Stomach (tissue), 9 donors: ENCODE results near the gene SH3RF3. TPM values are rescaled to one million over a fixed set of nuclear protein-coding genes. Genes with fewer than 3 reads are reported as not detected.

ENCODE experiments used
- DNase-seq, 2 donors: peaks; one replicate each; pipeline versions ENCODE4 v3.0.0 to v3.0.0-alpha.2; 2013 to 2019
- H3K27ac ChIP-seq, 5 donors: fragments of 200-600 bp in 4 of 5; sonication (generic) in 4 of 5; one replicate each; pipeline ENCODE4 v1.5.1; 2013 to 2019; ENCODE audit warnings: mild to moderate bottlenecking in 1 of 5, moderate library complexity in 1 of 5
- H3K27me3 ChIP-seq, 3 donors: fragments of 200-600 bp; sonication (generic); one replicate each; pipeline ENCODE4 v1.5.1; 2017 to 2019; ENCODE audit warnings: mixed run types in 1 of 3
- H3K36me3 ChIP-seq, 4 donors: fragments of 200-600 bp; sonication (generic); 1 replicate in 3 of 4; 2 replicates in 1 of 4; pipeline ENCODE4 v1.5.1; 2016 to 2019
- H3K4me1 ChIP-seq, 4 donors: fragments of 200-600 bp; sonication (generic); one replicate each; pipeline ENCODE4 v1.5.1; 2016 to 2019
- H3K4me3 ChIP-seq, 4 donors: fragments of 200-600 bp; sonication (generic) in 3 of 4; one replicate each; pipeline ENCODE4 v1.5.1; 2016 to 2019; ENCODE audit warnings: mild to moderate bottlenecking in 1 of 4
- H3K9me3 ChIP-seq, 4 donors: fragments of 200-600 bp; sonication (generic); one replicate each; pipeline ENCODE4 v1.5.1; 2016 to 2019
- CTCF ChIP-seq, 7 experiments: fragments of 450-650 bp in 4 of 7; fragments of 200-600 bp in 3 of 7; sonication (generic) in 3 of 7; IDR thresholded peaks; one replicate each; pipeline ENCODE4 v1.5.1; 2016 to 2019; ENCODE audit warnings: antibody characterized with exemption in 7 of 7, control low read depth in 2 of 7, mild to moderate bottlenecking in 1 of 7
- EP300 ChIP-seq: sonication (generic); formaldehyde crosslinking; IDR thresholded peaks from one replicate; pipeline ENCODE4 v1.6.1; 2017; ENCODE audit warnings: antibody characterized with exemption
- POLR2A ChIP-seq, 4 donors: fragments of 450-650 bp; IDR thresholded peaks; one replicate each; pipeline ENCODE4 v1.6.1; 2016; ENCODE audit warnings: antibody characterized with exemption in 4 of 4, control low read depth in 2 of 4, mild to moderate bottlenecking in 1 of 4, moderate library complexity in 1 of 4
- POLR2AphosphoS5 ChIP-seq, 3 donors: sonication (generic); formaldehyde crosslinking; IDR thresholded peaks; one replicate each; pipeline ENCODE4 v1.6.1; 2016; ENCODE audit warnings: antibody characterized with exemption in 3 of 3
- WGBS, 5 donors: extraction: QIAGEN DNeasy Blood & Tissue Kit in 3 of 5; methylation state at CpG; one replicate each; pipeline versions ENCODE4 v1.1.5 to v1.1.7; 2013 to 2018; 5-methylcytosine and 5-hydroxymethylcytosine counted together
- intact Hi-C: fragments of 100-400 bp; cut with DNase I; formaldehyde crosslinking; loops from one replicate; pipeline ENCODE4 v1.15.1; 2023; ENCODE audit warnings: low total_unique reads
- polyA plus RNA-seq, 3 donors: library from polyadenylated mRNA; stranded (reverse); fragments of 200-250 nt; gene quantifications; one replicate each; pipeline ENCODE4 v1.2.3, GENCODE V29; 2013
- total RNA-seq, 5 donors: library from RNA; depleted of rRNA; stranded (reverse); fragments of >200 nt; gene quantifications; one replicate each; pipeline versions ENCODE4 v1.1.0 to v1.2.3, GENCODE V29; 2014 to 2016
- donor health status: healthy with polysubstance abuse.
- donor health status: Bipolar disorder and iron deficiency.
- donor health status: healthy.

Gene SH3RF3
- total and polyA plus RNA-seq, 8 donors = 0.87 to 11.1 (median 4.4) TPM

DNA sequence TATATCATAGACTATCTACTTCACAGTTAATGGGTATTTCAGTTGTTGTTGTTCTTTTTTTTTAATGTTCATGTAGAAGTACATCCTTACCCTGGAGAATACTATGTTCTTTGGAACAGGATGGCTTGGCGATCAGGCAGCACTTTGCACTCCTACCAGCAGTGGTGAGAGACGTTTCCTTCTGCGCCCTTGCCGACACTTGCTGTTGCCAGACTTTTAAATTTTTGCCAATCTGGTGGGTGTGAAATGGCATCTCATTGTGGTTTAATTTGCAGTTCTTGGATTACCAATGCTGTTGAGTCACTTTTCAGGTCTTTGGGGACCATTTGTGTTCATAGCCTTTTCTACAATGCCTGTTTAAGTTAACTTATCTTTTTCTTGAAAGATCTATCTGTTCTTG, 197.3 kb downstream of the SH3RF3 start:
- TF ChIP-seq CTCF (IDR thresholded peaks at IDR 0.05) = no peak
- Histone ChIP-seq H3K27ac (peak overlapping the region in 1 of 5 donors; percentile 86), H3K4me1 (peaks cover 8 to 35% (median 27%) of the 10 kb centered on the region in 4 donors), H3K27me3 (no peaks in the 10 kb centered on the region), H3K9me3 (no peaks in the 10 kb centered on the region), H3K36me3 (no peaks in the 10 kb centered on the region), H3K4me3 (no peak overlapping the region)
- intact Hi-C loops = no loop called here
- WGBS, 5 donors = 87 to 95% (median 94%) methylated on average over 4 of the region's 4 CpGs
- no peak for DNase-seq

GRCh38 chr2:109330056-109330455, 201.1 kb downstream of the SH3RF3 start:
- H3K4me1 ChIP-seq = peaks cover 5 to 33% (median 22%) of the 10 kb centered on the region in 4 donors
- H3K36me3 ChIP-seq = no peaks in the 10 kb centered on the region
- no peaks in the 10 kb centered on the region for H3K9me3 ChIP-seq
- H3K27ac ChIP-seq = no peak overlapping the region
- no peak for DNase-seq
- WGBS, 5 donors = 85 to 94% (median 93%) methylated on average over 4 of the region's 4 CpGs
- H3K27me3 ChIP-seq = no peaks in the 10 kb centered on the region
- intact Hi-C loops = no loop called here
- TF ChIP-seq EP300 (no peak), CTCF (IDR thresholded peaks at IDR 0.05) (no peak), POLR2AphosphoS5 (IDR thresholded peaks at IDR 0.05) (no peak), POLR2A (IDR thresholded peaks at IDR 0.05) (no peak)
- H3K4me3 ChIP-seq = no peak overlapping the region

- TF ChIP-seq POLR2A (IDR thresholded peaks at IDR 0.05) (no peak), POLR2AphosphoS5 (IDR thresholded peaks at IDR 0.05) (no peak), EP300 (no peak), CTCF (IDR thresholded peaks at IDR 0.05) (no peak)
- H3K9me3 ChIP-seq = no peaks in the 10 kb centered on the region
- H3K4me3 ChIP-seq = no peak overlapping the region
- no peaks in the 10 kb centered on the region for H3K36me3 ChIP-seq
- DNase-seq = peak in 1 of 2 donors; percentile 41
- intact Hi-C loops = no loop called here
- no peaks in the 10 kb centered on the region for H3K27me3 ChIP-seq
- H3K27ac ChIP-seq = peak overlapping the region in 2 of 5 donors; percentile 56 to 71
- whole genome bisulfite sequencing, 5 donors = 55 to 67% (median 63%) methylated on average over 4 of the region's 4 CpGs
- peaks cover 5 to 28% (median 19%) of the 10 kb centered on the region in 4 donors for H3K4me1 ChIP-seq
Measured at GRCh38 chr2:109331081-109331480, 202.1 kb downstream of the SH3RF3 start.

DNA sequence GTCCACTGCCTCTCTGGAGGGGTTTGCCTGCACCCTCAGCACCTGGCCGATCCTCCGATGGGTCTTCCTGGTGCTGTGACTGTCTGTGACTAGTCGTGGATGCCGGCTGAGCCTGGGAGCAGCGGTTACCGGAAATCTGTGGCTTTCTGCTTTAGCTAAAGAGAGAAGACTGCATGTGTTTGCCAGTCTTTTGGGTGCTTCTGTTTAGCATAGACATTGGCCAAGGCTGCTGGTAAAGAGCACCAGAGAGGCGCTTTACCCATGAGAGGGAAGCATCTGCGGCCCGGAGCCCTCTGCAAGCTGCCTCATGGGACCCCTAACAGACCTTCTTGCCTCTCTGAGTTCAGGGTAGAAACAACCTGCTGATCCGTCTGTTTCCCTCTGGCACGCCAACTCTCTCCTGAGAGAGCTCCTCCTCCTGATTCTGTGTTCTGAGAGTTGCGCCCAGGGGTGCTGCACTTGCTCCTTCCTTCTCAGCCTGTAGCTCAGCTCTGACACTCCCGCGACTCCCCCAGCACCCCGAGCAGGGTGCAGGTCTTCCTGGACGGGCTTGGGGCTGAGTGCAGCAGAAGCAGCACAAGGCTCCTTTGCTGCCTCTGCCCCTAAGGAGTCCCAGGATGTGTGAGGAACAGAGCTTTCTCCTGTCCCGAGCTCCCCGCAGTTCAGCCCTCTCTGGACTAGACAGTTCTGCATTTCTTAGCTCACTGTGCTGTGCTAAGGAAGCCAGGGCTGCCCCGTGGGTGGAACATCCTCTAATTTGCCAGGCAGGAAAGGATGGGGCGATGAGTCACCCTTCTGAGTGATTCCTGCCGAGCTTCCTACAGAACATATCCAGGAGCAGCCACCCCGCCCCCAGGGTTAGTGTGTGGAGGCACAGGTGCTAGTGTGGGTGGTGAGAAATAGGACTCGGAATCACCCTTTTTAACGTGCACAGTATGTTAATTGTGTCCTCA, 203.2 kb downstream of the SH3RF3 start:
- Histone ChIP-seq H3K27me3 (no peaks in the 10 kb centered on the region), H3K36me3 (no peaks in the 10 kb centered on the region), H3K4me1 (peaks cover 5 to 28% (median 17%) of the 10 kb centered on the region in 4 donors), H3K27ac (peak overlapping the region; percentile 21 to 71 (median 56)), H3K4me3 (no peak overlapping the region), H3K9me3 (no peaks in the 10 kb centered on the region)
- WGBS, 5 donors = 52 to 64% (median 59%) methylated on average over 21 to 24 of the region's 24 CpGs
- intact Hi-C loops = no loop called here
- peak; percentile 40 to 60 for DNase-seq
- TF ChIP-seq CTCF (IDR thresholded peaks at IDR 0.05) = no peak
- peak in 2 of 3 donors; percentile 23 to 58 for TF ChIP-seq POLR2AphosphoS5 (IDR thresholded peaks at IDR 0.05)
- no peak for TF ChIP-seq POLR2A (IDR thresholded peaks at IDR 0.05)
- no peak for TF ChIP-seq EP300
